Measurements from ENCODE around the gene IKZF2.

- TF ChIP-seq RAD21 (IDR thresholded peaks at IDR 0.05; ENCODE audit: insufficient read depth, low read depth, low read length) (no peak), NRF1 (conservative IDR thresholded peaks at IDR 0.05; ENCODE audit: low read depth, low read length) (no peak), CTCF (IDR thresholded peaks at IDR 0.05 in 2 of 3, conservative IDR thresholded peaks at IDR 0.05 in 1 of 3; ENCODE audit: control insufficient read depth in 2 of 3, extremely low read depth in 1 of 3, insufficient read depth in 1 of 3, low read depth in 3 of 3, low read length in 3 of 3) (no peak), CHD1 (IDR thresholded peaks at IDR 0.05; ENCODE audit: low read depth, low read length) (no peak), TCF7 (IDR thresholded peaks at IDR 0.05; ENCODE audit: borderline replicate concordance) (no peak), SUPT20H (IDR thresholded peaks at IDR 0.05; ENCODE audit: borderline replicate concordance, control insufficient read depth, low read depth, low read length) (no peak), SP1 (IDR thresholded peaks at IDR 0.05; ENCODE audit: low read depth, low read length) (no peak), USF2 (IDR thresholded peaks at IDR 0.05; ENCODE audit: borderline replicate concordance, low read depth, low read length) (no peak), CEBPZ (IDR thresholded peaks at IDR 0.05; ENCODE audit: low read depth, low read length) (no peak), CHD2 (IDR thresholded peaks at IDR 0.05; ENCODE audit: borderline replicate concordance, low read depth, low read length) (no peak), SMC3 (IDR thresholded peaks at IDR 0.05; ENCODE audit: borderline replicate concordance, low read length) (no peak), NFYB (IDR thresholded peaks at IDR 0.05; ENCODE audit: insufficient read depth, low read depth, low read length) (no peak), POLR2AphosphoS5 (IDR thresholded peaks at IDR 0.05; ENCODE audit: low read length) (no peak)
- TF ChIP-seq, protein P1, sequence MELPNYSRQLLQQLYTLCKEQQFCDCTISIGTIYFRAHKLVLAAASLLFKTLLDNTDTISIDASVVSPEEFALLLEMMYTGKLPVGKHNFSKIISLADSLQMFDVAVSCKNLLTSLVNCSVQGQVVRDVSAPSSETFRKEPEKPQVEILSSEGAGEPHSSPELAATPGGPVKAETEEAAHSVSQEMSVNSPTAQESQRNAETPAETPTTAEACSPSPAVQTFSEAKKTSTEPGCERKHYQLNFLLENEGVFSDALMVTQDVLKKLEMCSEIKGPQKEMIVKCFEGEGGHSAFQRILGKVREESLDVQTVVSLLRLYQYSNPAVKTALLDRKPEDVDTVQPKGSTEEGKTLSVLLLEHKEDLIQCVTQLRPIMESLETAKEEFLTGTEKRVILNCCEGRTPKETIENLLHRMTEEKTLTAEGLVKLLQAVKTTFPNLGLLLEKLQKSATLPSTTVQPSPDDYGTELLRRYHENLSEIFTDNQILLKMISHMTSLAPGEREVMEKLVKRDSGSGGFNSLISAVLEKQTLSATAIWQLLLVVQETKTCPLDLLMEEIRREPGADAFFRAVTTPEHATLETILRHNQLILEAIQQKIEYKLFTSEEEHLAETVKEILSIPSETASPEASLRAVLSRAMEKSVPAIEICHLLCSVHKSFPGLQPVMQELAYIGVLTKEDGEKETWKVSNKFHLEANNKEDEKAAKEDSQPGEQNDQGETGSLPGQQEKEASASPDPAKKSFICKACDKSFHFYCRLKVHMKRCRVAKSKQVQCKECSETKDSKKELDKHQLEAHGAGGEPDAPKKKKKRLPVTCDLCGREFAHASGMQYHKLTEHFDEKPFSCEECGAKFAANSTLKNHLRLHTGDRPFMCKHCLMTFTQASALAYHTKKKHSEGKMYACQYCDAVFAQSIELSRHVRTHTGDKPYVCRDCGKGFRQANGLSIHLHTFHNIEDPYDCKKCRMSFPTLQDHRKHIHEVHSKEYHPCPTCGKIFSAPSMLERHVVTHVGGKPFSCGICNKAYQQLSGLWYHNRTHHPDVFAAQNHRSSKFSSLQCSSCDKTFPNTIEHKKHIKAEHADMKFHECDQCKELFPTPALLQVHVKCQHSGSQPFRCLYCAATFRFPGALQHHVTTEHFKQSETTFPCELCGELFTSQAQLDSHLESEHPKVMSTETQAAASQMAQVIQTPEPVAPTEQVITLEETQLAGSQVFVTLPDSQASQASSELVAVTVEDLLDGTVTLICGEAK (IDR thresholded peaks at IDR 0.05; ENCODE audit: borderline replicate concordance), result no peak
Measured at GRCh38 chr2:212977152-212977551, 174.3 kb downstream of the IKZF2 start.

All from GM12878 (cell line).